ENCODE data around the gene IL17F. TPM values are rescaled to one million over a fixed set of nuclear protein-coding genes. Genes with fewer than 3 reads are reported as not detected.

IL17F gene
- total and polyA plus RNA-seq, 2 of the 8 experiments (the other 6 are each of a cell fraction or from before 2014, with no cell fraction given): 0.08 TPM; not detected in 1

- Histone ChIP-seq H3K27ac (ENCODE audit: low read depth, low read length) (no peak overlapping the region), H3K4me3 (ENCODE audit: extremely low read depth in 1 of 4, insufficient read depth in 2 of 4, low read depth in 3 of 4, low read length in 4 of 4) (no peak overlapping the region), H3K4me1 (replicated peaks in 1 of 4; ENCODE audit: control insufficient read depth in 3 of 4, insufficient read depth in 4 of 4, low read length in 3 of 4) (no peaks in the 10 kb centered on the region), H4K8ac (ENCODE audit: extremely low read depth, insufficient read depth, low read length) (no peak overlapping the region), H3K18ac (ENCODE audit: extremely low read depth, low read length) (no peak overlapping the region), H3K9me3 (ENCODE audit: insufficient read depth in 2 of 2, low read depth in 1 of 2, low read length in 1 of 2) (no peaks in the 10 kb centered on the region), H2AFZ (ENCODE audit: low read length) (no peak overlapping the region), H3K9ac (replicated peaks in 1 of 4; ENCODE audit: extremely low read depth in 1 of 4, low read depth in 3 of 4, low read length in 3 of 4) (no peak overlapping the region), H3K14ac (ENCODE audit: insufficient read length) (no peak overlapping the region), H3K4me2 (ENCODE audit: insufficient read depth in 1 of 2, low read depth in 2 of 2, low read length in 2 of 2) (no peak overlapping the region), H4K91ac (replicated peaks; ENCODE audit: insufficient read length, low read length) (no peak overlapping the region), H4K5ac (ENCODE audit: insufficient read length, low read depth, low read length) (no peak overlapping the region), H4K20me1 (replicated peaks in 1 of 2; ENCODE audit: control insufficient read depth in 1 of 2, insufficient read depth in 2 of 2, low read length in 2 of 2) (no peaks in the 10 kb centered on the region), H3K36me3 (ENCODE audit: control insufficient read depth in 2 of 4, insufficient read depth in 4 of 4, low read length in 3 of 4) (no peaks in the 10 kb centered on the region), H3K79me2 (ENCODE audit: control insufficient read depth in 1 of 2, insufficient read depth in 2 of 2, low read length in 2 of 2) (no peaks in the 10 kb centered on the region), H3K23me2 (ENCODE audit: low read depth, low read length) (no peaks in the 10 kb centered on the region; the same call in 1 of the 2 replicates), H3K4ac (replicated peaks; ENCODE audit: insufficient read length, low read depth, low read length) (no peak overlapping the region), H3K23ac (ENCODE audit: insufficient read length) (no peak overlapping the region), H3K56ac (replicated peaks; ENCODE audit: insufficient read length, low read depth, low read length) (no peak overlapping the region), H2BK5ac (ENCODE audit: low read depth, low read length) (no peak overlapping the region), H3K79me1 (ENCODE audit: low read depth, low read length) (no peaks in the 10 kb centered on the region), H3K27me3 (replicated peaks in 1 of 4; ENCODE audit: control insufficient read depth in 3 of 4, extremely low read depth in 1 of 4, insufficient read depth in 3 of 4, low read length in 3 of 4) (no peaks in the 10 kb centered on the region), H2BK12ac (ENCODE audit: low read depth, low read length) (no peak overlapping the region), H2BK120ac (replicated peaks; ENCODE audit: low read depth, low read length) (no peak overlapping the region), H2BK15ac (ENCODE audit: low read length) (no peak overlapping the region), H2BK20ac (ENCODE audit: low read length) (no peak overlapping the region), H2AK5ac (ENCODE audit: low read depth, low read length) (no peak overlapping the region)
- ChIA-PET POLR2A (ENCODE audit: partially characterized antibody) (no interaction called here), CTCF (ENCODE audit: partially characterized antibody) (interaction anchor here (2.8 to 3.3 kb wide), 3 partner anchors 8 to 24 kb away, joined by 10 to 18 read pairs (median 18); no protein-coding TSS in a partner anchor)
- 89% methylated on average over 2 of the region's 2 CpGs; no CpG with 5 or more reads in 1 of the 2 experiments for WGBS, 2 experiments (ENCODE audit: extremely low coverage in 1 of 2, insufficient coverage in 1 of 2, insufficient read length in 1 of 2, insufficient replicate concordance in 2 of 2, low coverage in 1 of 2, low lambda C conversion rate in 2 of 2, missing lambda C conversion rate in 1 of 2)
- no peak for FAIRE-seq
- no peak for DNase-seq (ENCODE audit: low read depth in 1 of 2, low spot score in 2 of 2)
- no peak for TF ChIP-seq SIN3A (conservative IDR thresholded peaks at IDR 0.05 in 1 of 2, IDR thresholded peaks at IDR 0.05 in 1 of 2; ENCODE audit: low read depth in 1 of 2, low read length in 2 of 2)
- TF ChIP-seq HDAC2 (IDR thresholded peaks at IDR 0.05; ENCODE audit: borderline replicate concordance in 1 of 2, low read depth in 2 of 2, low read length in 2 of 2): no peak
These were observed 34.1 kb downstream of the IL17F start for GRCh38 chr6:52210227-52210626.
